ENCODE data around the gene ZBTB43. TPM values are rescaled to one million over a fixed set of nuclear protein-coding genes. Genes with fewer than 3 reads are reported as not detected.

ZBTB43 gene
- total RNA-seq, 4 donors from 2014 or later = 8.7 to 9.9 (median 9.4) TPM

GRCh38 chr9:126859111-126859510 is 54.3 kb downstream of the ZBTB43 start:
- WGBS = 87% methylated on average over 2 of the region's 2 CpGs
- no peak for TF ChIP-seq EP300 (IDR thresholded peaks at IDR 0.05)
- Histone ChIP-seq H3K4me1 (peaks cover 28 to 40% (median 35%) of the 10 kb centered on the region in 4 donors), H3K9me3 (no peaks in the 10 kb centered on the region), H3K27me3 (no peaks in the 10 kb centered on the region), H3K27ac (replicated peaks in 1 of 4) (no peak overlapping the region), H3K4me3 (no peak overlapping the region), H3K36me3 (peaks cover 0 to 5% (median 0%) of the 10 kb centered on the region in 4 donors)
- intact Hi-C loops (cut with DNase I) = no loop called here
- DNase-seq (ENCODE audit: extremely low spot score) = no peak

- peak within 1 kb of the TSS; percentile 83 to 96 (median 94) for H3K27ac ChIP-seq (replicated peaks in 1 of 4)
- peaks cover 0 to 15% (median 5%) of the 10 kb centered on the region in 4 donors for H3K36me3 ChIP-seq
- WGBS = 0% methylated on average over 39 of the region's 67 CpGs
- intact Hi-C loops (cut with DNase I) = loop anchor here (5.0 kb wide), 1 partner anchor 57 kb away; no protein-coding TSS in a partner anchor
- TF ChIP-seq POLR2A (IDR thresholded peaks at IDR 0.05; ENCODE audit: low read depth) (no peak), CTCF (IDR thresholded peaks at IDR 0.05) (peak in 2 of 3 experiments; percentile 99 to 100), EP300 (IDR thresholded peaks at IDR 0.05) (no peak), POLR2AphosphoS5 (IDR thresholded peaks at IDR 0.05) (peak; percentile 47 to 73)
- peaks cover 28 to 47% (median 39%) of the 10 kb centered on the region in 4 donors for H3K4me1 ChIP-seq
- H3K9me3 ChIP-seq = no peaks in the 10 kb centered on the region
- no peaks in the 10 kb centered on the region for H3K27me3 ChIP-seq
- DNase-seq (ENCODE audit: extremely low spot score) = no peak
- H3K4me3 ChIP-seq = peak within 1 kb of the TSS; percentile 90 to 99 (median 94)
Observed at GRCh38 chr9:126860077-126860756, 55.4 kb downstream of the ZBTB43 start, which contains the start of gene ZBTB34. ZBTB34 (plus strand) TSS chr9:126860639; CDS start chr9:126879400, 18,761 bp downstream.

- intact Hi-C loops (cut with DNase I) = loop anchor here (5.0 kb wide), 1 partner anchor 56 kb away; no protein-coding TSS in a partner anchor
- Histone ChIP-seq H3K9me3 (no peaks in the 10 kb centered on the region), H3K4me1 (peaks cover 28 to 47% (median 39%) of the 10 kb centered on the region in 4 donors), H3K36me3 (peaks cover 0 to 20% (median 12%) of the 10 kb centered on the region in 4 donors), H3K27me3 (no peaks in the 10 kb centered on the region), H3K27ac (replicated peaks in 1 of 4) (peak overlapping the region; percentile 83 to 96 (median 94)), H3K4me3 (peak overlapping the region; percentile 90 to 99 (median 94))
- DNase-seq (ENCODE audit: extremely low spot score) = no peak
- WGBS = 0% methylated on average over 3 of the region's 71 CpGs
- TF ChIP-seq EP300 (IDR thresholded peaks at IDR 0.05) (no peak), POLR2A (IDR thresholded peaks at IDR 0.05; ENCODE audit: low read depth) (no peak), POLR2AphosphoS5 (IDR thresholded peaks at IDR 0.05) (no peak), CTCF (IDR thresholded peaks at IDR 0.05) (no peak)
Observed at GRCh38 chr9:126860757-126861466, 56.1 kb downstream of the ZBTB43 start.

- H3K27ac ChIP-seq (replicated peaks in 1 of 4) = peak overlapping the region in 3 of 4 donors; percentile 83 to 95 (median 93)
- no peaks in the 10 kb centered on the region for H3K27me3 ChIP-seq
- no peak for DNase-seq (ENCODE audit: extremely low spot score)
- intact Hi-C loops (cut with DNase I) = loop anchor here (5.0 kb wide), 1 partner anchor 56 kb away; no protein-coding TSS in a partner anchor
- peak overlapping the region; percentile 90 to 99 (median 94) for H3K4me3 ChIP-seq
- TF ChIP-seq POLR2A (IDR thresholded peaks at IDR 0.05; ENCODE audit: low read depth) = no peak
- TF ChIP-seq POLR2AphosphoS5 (IDR thresholded peaks at IDR 0.05) = no peak
- no peak for TF ChIP-seq CTCF (IDR thresholded peaks at IDR 0.05)
- no peak for TF ChIP-seq EP300 (IDR thresholded peaks at IDR 0.05)
- H3K4me1 ChIP-seq = peaks cover 28 to 47% (median 39%) of the 10 kb centered on the region in 4 donors
- H3K9me3 ChIP-seq = no peaks in the 10 kb centered on the region
- H3K36me3 ChIP-seq = peaks cover 0 to 28% (median 16%) of the 10 kb centered on the region in 4 donors
- 11% methylated on average over 3 of the region's 3 CpGs for WGBS
Observed at GRCh38 chr9:126861707-126862103, 56.9 kb downstream of the ZBTB43 start.

All from esophagus muscularis mucosa (tissue), 4 donors.